H9 (cell line): ENCODE results near the gene RIPK4. TPM values are rescaled to one million over a fixed set of nuclear protein-coding genes. Genes with fewer than 3 reads are reported as not detected.

Experiments used
- DNase-seq: peaks from one replicate; pipeline ENCODE4 v3.0.0-alpha.2; 2017
- H2AFZ ChIP-seq: one replicate; pipeline ENCODE4 v1.6.1; 2013; ENCODE audit warnings: mild to moderate bottlenecking, low read length, control low read depth, moderate library complexity
- H2AK5ac ChIP-seq: 2 replicates; pipeline ENCODE4 v1.6.1; 2013; ENCODE audit warnings: low read length, control low read depth, mixed read lengths; ENCODE audit not compliant: insufficient read length
- H2BK120ac ChIP-seq: one replicate; pipeline ENCODE4 v1.6.1; 2013; ENCODE audit warnings: low read depth, mild to moderate bottlenecking, low read length, control low read depth, inconsistent platforms; ENCODE audit not compliant: poor library complexity, severe bottlenecking
- H2BK12ac ChIP-seq: 2 replicates; pipeline ENCODE4 v1.6.1; 2013; ENCODE audit warnings: low read length, control low read depth, mixed read lengths, low read depth; ENCODE audit not compliant: insufficient read length
- H2BK15ac ChIP-seq: 2 replicates; pipeline ENCODE4 v1.6.1; 2013; ENCODE audit warnings: low read depth, low read length, control low read depth
- H2BK20ac ChIP-seq: one replicate; pipeline ENCODE4 v1.6.1; 2013; ENCODE audit warnings: low read depth, mild to moderate bottlenecking, low read length, control low read depth, inconsistent platforms; ENCODE audit not compliant: poor library complexity, severe bottlenecking
- H2BK5ac ChIP-seq: 2 replicates; pipeline ENCODE4 v1.6.1; 2013; ENCODE audit warnings: low read length, control low read depth, mixed read lengths; ENCODE audit not compliant: insufficient read length
- H3K14ac ChIP-seq: 2 replicates; pipeline ENCODE4 v1.6.1; 2013; ENCODE audit warnings: low read length, control low read depth; ENCODE audit not compliant: insufficient read depth
- H3K18ac ChIP-seq: 2 replicates; pipeline ENCODE4 v1.6.1; 2013; ENCODE audit warnings: low read depth, mild to moderate bottlenecking, mixed read lengths, low read length, control low read depth; ENCODE audit not compliant: insufficient read length
- H3K23ac ChIP-seq: 2 replicates; pipeline ENCODE4 v1.6.1; 2013; ENCODE audit warnings: low read length, control low read depth, mixed read lengths, low read depth; ENCODE audit not compliant: insufficient read length
- H3K23me2 ChIP-seq: 2 replicates; pipeline ENCODE4 v1.6.1; 2013; ENCODE audit warnings: low read depth, mild to moderate bottlenecking, mixed read lengths, low read length, control low read depth; ENCODE audit not compliant: insufficient read length, poor library complexity, severe bottlenecking
- H3K27ac ChIP-seq: 2 replicates; pipeline ENCODE4 v1.5.1; 2013; ENCODE audit warnings: low read length, control low read depth, mixed read lengths, low read depth; ENCODE audit not compliant: insufficient read length
- H3K27me3 ChIP-seq: 2 replicates; pipeline ENCODE4 v1.6.1; 2013; ENCODE audit warnings: low read length, control low read depth, inconsistent platforms; ENCODE audit not compliant: insufficient read depth
- H3K4ac ChIP-seq: 2 replicates; pipeline ENCODE4 v1.6.1; 2013; ENCODE audit warnings: low read depth, mild to moderate bottlenecking, control low read depth, inconsistent platforms, low read length, moderate library complexity
- H3K4me1 ChIP-seq: 2 replicates; pipeline ENCODE4 v1.6.1; 2013; ENCODE audit warnings: low read length, control low read depth, inconsistent platforms; ENCODE audit not compliant: insufficient read depth
- H3K4me2 ChIP-seq: 2 replicates; pipeline ENCODE4 v1.6.1; 2013; ENCODE audit warnings: low read length, control low read depth, mixed read lengths; ENCODE audit not compliant: insufficient read length, insufficient read depth
- H3K56ac ChIP-seq: 2 replicates; pipeline ENCODE4 v1.6.1; 2013; ENCODE audit warnings: low read depth, mild to moderate bottlenecking, mixed read lengths, low read length, control low read depth; ENCODE audit not compliant: insufficient read length
- H3K79me1 ChIP-seq: 2 replicates; pipeline ENCODE4 v1.6.1; 2013; ENCODE audit warnings: low read depth, mild to moderate bottlenecking, moderate library complexity, low read length, control low read depth, inconsistent platforms; ENCODE audit not compliant: insufficient read depth, poor library complexity, severe bottlenecking
- H3K79me2 ChIP-seq: 2 replicates; pipeline ENCODE4 v1.6.1; 2013; ENCODE audit warnings: low read length, control low read depth, inconsistent platforms; ENCODE audit not compliant: insufficient read depth
- H3K9ac ChIP-seq: 2 replicates; pipeline ENCODE4 v1.6.1; 2013; ENCODE audit warnings: low read length, control low read depth, mixed read lengths; ENCODE audit not compliant: insufficient read length; ENCODE audit errors: extremely low read depth
- H3K9me3 ChIP-seq: one replicate; pipeline ENCODE4 v1.6.1; 2013; ENCODE audit warnings: low read depth, low read length, inconsistent platforms; ENCODE audit not compliant: control insufficient read depth
- H3T11ph ChIP-seq: one replicate; pipeline ENCODE4 v1.6.1; 2013; ENCODE audit warnings: mild to moderate bottlenecking, low read length, control low read depth, inconsistent platforms
- H4K20me1 ChIP-seq: one replicate; pipeline ENCODE4 v1.6.1; 2013; ENCODE audit not compliant: control insufficient read depth, insufficient read length, insufficient read depth
- H4K5ac ChIP-seq: 2 replicates; pipeline ENCODE4 v1.6.1; 2013; ENCODE audit warnings: low read depth, mild to moderate bottlenecking, mixed read lengths, low read length, control low read depth; ENCODE audit not compliant: insufficient read length
- H4K8ac ChIP-seq: replicated peaks from 2 replicates; pipeline ENCODE4 v1.6.1; 2013; ENCODE audit warnings: low read length, control low read depth, mixed read lengths, low read depth; ENCODE audit not compliant: insufficient read length
- H4K91ac ChIP-seq: 2 replicates; pipeline ENCODE4 v1.6.1; 2013; ENCODE audit warnings: low read depth, mild to moderate bottlenecking, moderate library complexity, mixed read lengths, low read length, control low read depth; ENCODE audit not compliant: insufficient read length
- H3K27ac Mint-ChIP-seq, 3 experiments: 2 replicates in 2 of 3; 3 replicates in 1 of 3; pipeline ENCODE4 v1.8.0; 2020 to 2021; ENCODE audit warnings: mixed read lengths in 3 of 3, mild to moderate bottlenecking in 1 of 3, moderate library complexity in 1 of 3
- H3K27me3 Mint-ChIP-seq: 2 replicates; pipeline ENCODE4 v1.8.0; 2021; ENCODE audit warnings: low read depth, mild to moderate bottlenecking, moderate library complexity, mixed read lengths
- H3K36me3 Mint-ChIP-seq, 3 experiments: 2 replicates in 2 of 3; 3 replicates in 1 of 3; pipeline ENCODE4 v1.8.0; 2020 to 2021; ENCODE audit warnings: low read depth in 3 of 3, mixed read lengths in 3 of 3; ENCODE audit not compliant: insufficient read depth in 1 of 3
- H3K4me1 Mint-ChIP-seq, 2 experiments: 2 replicates each; pipeline ENCODE4 v1.8.0; 2020; ENCODE audit warnings: mixed read lengths in 2 of 2
- H3K4me3 Mint-ChIP-seq, 2 experiments: 2 replicates in 1 of 2; 3 replicates in 1 of 2; pipeline ENCODE4 v1.8.0; 2020 to 2021; ENCODE audit warnings: mild to moderate bottlenecking in 2 of 2, mixed read lengths in 2 of 2, moderate library complexity in 1 of 2
- H3K9me3 Mint-ChIP-seq, 2 experiments: 2 replicates in 1 of 2; 3 replicates in 1 of 2; pipeline ENCODE4 v1.8.0; 2020; ENCODE audit warnings: mild to moderate bottlenecking in 2 of 2, mixed read lengths in 2 of 2, moderate library complexity in 1 of 2
- CTCF ChIP-seq: fragments of 200-600 bp; sonication (generic); conservative IDR thresholded peaks from 3 replicates; pipeline ENCODE4 v1.8.0; 2021; ENCODE audit warnings: antibody characterized with exemption, mild to moderate bottlenecking
- WGBS: extraction: QIAGEN DNeasy Blood & Tissue Kit; methylation state at CpG from one replicate; pipeline ENCODE4 v1.1.7; 2013; ENCODE audit warnings: missing lambda C conversion rate, low lambda C conversion rate, mixed read lengths; ENCODE audit not compliant: insufficient read length; ENCODE audit errors: extremely low coverage; 5-methylcytosine and 5-hydroxymethylcytosine counted together
- total RNA-seq: library from RNA; stranded (reverse); gene quantifications from 2 replicates; pipeline ENCODE4 v1.2.1, GENCODE V29; 2021

RIPK4 gene
- total RNA-seq, 1 experiment from 2014 or later: 2.9 TPM

GRCh38 chr21:41779659-41780058, 12.8 kb upstream of the RIPK4 start:
- no CpG with 5 or more reads among the region's 5 CpGs for WGBS
- Mint-ChIP-seq H3K9me3 (no peaks in the 10 kb centered on the region; a peak in 1 of 5 replicates), H3K4me3 (peak overlapping the region in 1 of 2 experiments; percentile 15; a peak in 1 of 5 replicates)

More at GRCh38 chr21:41779659-41780058, 12.8 kb upstream of the RIPK4 start:
- Histone ChIP-seq H4K8ac (no peak overlapping the region), H3K4me2 (peak overlapping the region; percentile 34), H3K14ac (no peak overlapping the region), H2AFZ (no peak overlapping the region), H3K4ac (no peak overlapping the region), H3T11ph (no peak overlapping the region), H2BK5ac (no peak overlapping the region), H3K23me2 (no peaks in the 10 kb centered on the region), H4K20me1 (no peaks in the 10 kb centered on the region), H2BK120ac (no peak overlapping the region), H2BK12ac (no peak overlapping the region), H3K18ac (no peak overlapping the region), H3K27ac (no peak overlapping the region), H3K27me3 (no peaks in the 10 kb centered on the region), H4K91ac (no peak overlapping the region), H3K4me1 (no peaks in the 10 kb centered on the region), H3K79me2 (no peaks in the 10 kb centered on the region), H3K23ac (no peak overlapping the region), H3K9me3 (no peaks in the 10 kb centered on the region), H3K79me1 (no peaks in the 10 kb centered on the region), H3K9ac (no peak overlapping the region), H2BK15ac (no peak overlapping the region), H2BK20ac (no peak overlapping the region), H3K56ac (no peak overlapping the region), H4K5ac (no peak overlapping the region), H2AK5ac (no peak overlapping the region)
- no peaks in the 10 kb centered on the region for H3K36me3 Mint-ChIP-seq
- H3K4me1 Mint-ChIP-seq: peaks cover 19 to 22% of the 10 kb centered on the region in 2 experiments
- H3K27ac Mint-ChIP-seq: no peak overlapping the region
- H3K27me3 Mint-ChIP-seq: peaks cover 27% of the 10 kb centered on the region
- TF ChIP-seq CTCF: no peak
- DNase-seq: no peak
